ENCODE data around the gene ERBB4.

Gene ERBB4

DNA sequence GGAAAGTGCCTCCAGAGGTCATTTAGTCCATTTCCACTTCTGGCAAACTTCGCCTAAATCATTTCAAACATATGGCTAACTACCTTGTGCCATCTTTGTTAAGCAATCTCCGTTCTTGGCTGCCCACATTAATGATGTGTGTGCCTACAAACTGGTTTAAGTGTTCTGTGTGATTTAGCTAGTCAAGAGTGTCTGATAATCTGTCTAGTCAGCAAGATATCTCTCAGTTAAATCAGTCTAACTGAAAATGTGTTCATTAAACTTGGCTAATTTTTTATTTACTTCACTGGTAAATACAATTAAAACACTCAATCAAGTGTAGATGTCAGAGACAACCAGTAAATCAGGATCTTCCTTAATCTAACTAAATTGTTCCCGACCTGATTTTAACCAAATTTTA, 352.4 kb downstream of the ERBB4 start:
- no peaks in the 10 kb centered on the region for H3K79me2 ChIP-seq (ENCODE audit: insufficient read depth, low read depth)
- no peak overlapping the region for H2AFZ ChIP-seq (ENCODE audit: low read depth)
- no peaks in the 10 kb centered on the region for H3K36me3 ChIP-seq (ENCODE audit: insufficient read depth)
- H3K27ac ChIP-seq, result no peak overlapping the region
- no peak overlapping the region for H3K4me3 ChIP-seq (IDR thresholded peaks at IDR 0.05; ENCODE audit: insufficient read depth, low read depth, low read length)
- no peaks in the 10 kb centered on the region for H3K4me1 ChIP-seq (ENCODE audit: low read depth, poor library complexity, severe bottlenecking)
- H3K27me3 ChIP-seq (ENCODE audit: insufficient read depth, low read depth), result no peaks in the 10 kb centered on the region
- H3K9ac ChIP-seq, result no peak overlapping the region
- H4K20me1 ChIP-seq (ENCODE audit: insufficient read depth), result no peaks in the 10 kb centered on the region
- no peak for TF ChIP-seq CTCF (conservative IDR thresholded peaks at IDR 0.05; ENCODE audit: low read depth, low read length)
- no peak overlapping the region for H3K4me2 ChIP-seq

DNA sequence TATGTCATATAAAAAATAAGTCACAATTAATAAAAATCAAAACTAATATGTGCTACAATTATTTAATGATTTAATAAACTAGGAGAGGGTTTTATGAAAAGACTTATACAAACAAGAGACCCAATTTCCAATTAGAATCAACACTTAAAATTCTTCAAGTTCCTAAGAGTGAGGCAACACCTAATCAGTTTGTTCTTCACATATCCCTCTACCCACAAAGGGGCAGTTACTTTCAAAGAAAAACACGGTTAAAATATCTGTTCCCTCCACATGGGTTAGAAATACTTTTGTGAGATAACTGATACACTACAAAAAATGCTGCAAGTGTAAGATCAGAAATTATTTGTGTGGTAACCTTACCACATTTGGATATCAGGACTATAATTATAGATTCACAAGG, 357.0 kb downstream of the ERBB4 start:
- Histone ChIP-seq H4K20me1 (ENCODE audit: insufficient read depth) (no peaks in the 10 kb centered on the region), H3K27me3 (ENCODE audit: insufficient read depth, low read depth) (no peaks in the 10 kb centered on the region), H3K4me1 (ENCODE audit: low read depth, poor library complexity, severe bottlenecking) (no peaks in the 10 kb centered on the region), H3K9ac (no peak overlapping the region), H3K27ac (no peak overlapping the region), H3K79me2 (ENCODE audit: insufficient read depth, low read depth) (no peaks in the 10 kb centered on the region), H3K36me3 (ENCODE audit: insufficient read depth) (no peaks in the 10 kb centered on the region), H2AFZ (ENCODE audit: low read depth) (no peak overlapping the region), H3K4me2 (no peak overlapping the region), H3K4me3 (IDR thresholded peaks at IDR 0.05; ENCODE audit: insufficient read depth, low read depth, low read length) (no peak overlapping the region)
- no peak for TF ChIP-seq CTCF (conservative IDR thresholded peaks at IDR 0.05; ENCODE audit: low read depth, low read length)

GRCh38 chr2:212180408-212181083, 358.1 kb downstream of the ERBB4 start:
- H4K20me1 ChIP-seq (ENCODE audit: insufficient read depth), result no peaks in the 10 kb centered on the region
- H3K9ac ChIP-seq, result no peak overlapping the region
- H3K4me3 ChIP-seq (IDR thresholded peaks at IDR 0.05; ENCODE audit: insufficient read depth, low read depth, low read length), result no peak overlapping the region
- peaks cover 7% of the 10 kb centered on the region for H3K4me1 ChIP-seq (ENCODE audit: low read depth, poor library complexity, severe bottlenecking)
- H3K27ac ChIP-seq, result no peak overlapping the region
- no peak overlapping the region for H3K4me2 ChIP-seq
- H3K79me2 ChIP-seq (ENCODE audit: insufficient read depth, low read depth), result no peaks in the 10 kb centered on the region
- H3K27me3 ChIP-seq (ENCODE audit: insufficient read depth, low read depth), result no peaks in the 10 kb centered on the region
- no peak overlapping the region for H2AFZ ChIP-seq (ENCODE audit: low read depth)
- no peaks in the 10 kb centered on the region for H3K36me3 ChIP-seq (ENCODE audit: insufficient read depth)
- TF ChIP-seq CTCF (conservative IDR thresholded peaks at IDR 0.05; ENCODE audit: low read depth, low read length), result no peak

DNA sequence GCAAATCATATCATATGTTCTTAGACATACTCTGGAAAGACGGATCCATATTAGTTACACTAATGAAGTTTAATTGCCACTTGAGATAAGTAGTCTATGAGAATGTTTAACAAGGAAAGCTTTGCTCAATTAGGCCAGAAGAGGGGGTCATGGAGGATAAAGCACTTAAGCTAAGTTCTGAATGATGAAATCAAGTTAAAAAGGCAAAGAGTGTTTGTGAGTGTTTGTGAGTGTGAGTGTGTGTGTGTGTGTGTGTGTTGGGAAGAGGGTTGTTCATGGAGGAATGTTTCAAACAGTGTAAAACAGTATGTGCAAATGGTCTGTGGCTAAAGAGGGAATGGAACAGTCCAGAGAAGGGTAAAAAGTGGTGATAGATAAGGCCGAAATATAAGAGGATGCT, 360.9 kb downstream of the ERBB4 start:
- H3K4me2 ChIP-seq, result no peak overlapping the region
- no peak overlapping the region for H3K4me3 ChIP-seq (IDR thresholded peaks at IDR 0.05; ENCODE audit: insufficient read depth, low read depth, low read length)
- no peaks in the 10 kb centered on the region for H3K79me2 ChIP-seq (ENCODE audit: insufficient read depth, low read depth)
- TF ChIP-seq CTCF (conservative IDR thresholded peaks at IDR 0.05; ENCODE audit: low read depth, low read length), result no peak
- peaks cover 7% of the 10 kb centered on the region for H3K4me1 ChIP-seq (ENCODE audit: low read depth, poor library complexity, severe bottlenecking)
- H3K27me3 ChIP-seq (ENCODE audit: insufficient read depth, low read depth), result no peaks in the 10 kb centered on the region
- no peaks in the 10 kb centered on the region for H4K20me1 ChIP-seq (ENCODE audit: insufficient read depth)
- no peak overlapping the region for H2AFZ ChIP-seq (ENCODE audit: low read depth)
- H3K9ac ChIP-seq, result no peak overlapping the region
- H3K27ac ChIP-seq, result no peak overlapping the region
- H3K36me3 ChIP-seq (ENCODE audit: insufficient read depth), result no peaks in the 10 kb centered on the region

All from KMS-11 (cell line).